Liver (tissue), 9 donors: Measurements from ENCODE around the gene TBCCD1. TPM values are rescaled to one million over a fixed set of nuclear protein-coding genes. Genes with fewer than 3 reads are reported as not detected.

Source experiments
- DNase-seq: peaks from one replicate; pipeline ENCODE4 v3.0.0-alpha.2; 2017; ENCODE audit warnings: low spot score
- H3K27ac ChIP-seq, 2 donors: one replicate each; pipeline ENCODE4 v1.7.0; 2013; ENCODE audit warnings: inconsistent platforms in 2 of 2, low read length in 2 of 2, control low read depth in 1 of 2, low read depth in 1 of 2, mild to moderate bottlenecking in 1 of 2
- H3K27me3 ChIP-seq, 4 donors: one replicate each; pipeline versions ENCODE4 v1.6.1 to v1.7.0; 2013; ENCODE audit warnings: low read length in 3 of 4, inconsistent platforms in 1 of 4, mild to moderate bottlenecking in 1 of 4, moderate library complexity in 1 of 4; ENCODE audit not compliant: control insufficient read depth in 4 of 4, insufficient read depth in 4 of 4
- H3K36me3 ChIP-seq, 4 donors: one replicate each; pipeline versions ENCODE4 v1.6.1 to v1.7.0; 2013; ENCODE audit warnings: low read length in 3 of 4, mild to moderate bottlenecking in 3 of 4, low read depth in 1 of 4, moderate library complexity in 1 of 4; ENCODE audit not compliant: control insufficient read depth in 4 of 4, insufficient read depth in 3 of 4
- H3K4me1 ChIP-seq, 4 donors: one replicate each; pipeline versions ENCODE4 v1.6.1 to v1.7.0; 2013; ENCODE audit warnings: low read length in 3 of 4, mild to moderate bottlenecking in 3 of 4, moderate library complexity in 1 of 4; ENCODE audit not compliant: control insufficient read depth in 4 of 4, insufficient read depth in 4 of 4
- H3K4me3 ChIP-seq, 3 donors: one replicate each; pipeline versions ENCODE4 v1.6.1 to v1.7.0; 2013; ENCODE audit warnings: low read length in 3 of 3, control low read depth in 1 of 3, low read depth in 1 of 3, mild to moderate bottlenecking in 1 of 3
- H3K9ac ChIP-seq, 2 donors: one replicate each; pipeline ENCODE4 v1.7.0; 2013; ENCODE audit warnings: low read length in 2 of 2, mild to moderate bottlenecking in 2 of 2, moderate library complexity in 2 of 2, control low read depth in 1 of 2, low read depth in 1 of 2
- H3K9me3 ChIP-seq, 4 donors: one replicate each; pipeline versions ENCODE4 v1.6.1 to v1.7.0; 2013; ENCODE audit warnings: low read length in 3 of 4; ENCODE audit not compliant: control insufficient read depth in 4 of 4
- EGR1 ChIP-seq, 2 donors: IDR thresholded peaks; 2 replicates each; pipeline ENCODE4 v1.6.1; 2016 to 2018; ENCODE audit warnings: antibody characterized with exemption in 2 of 2, low read depth in 2 of 2
- FOXA1 ChIP-seq: IDR thresholded peaks from 2 replicates; pipeline ENCODE4 v1.6.1; 2016; ENCODE audit warnings: antibody characterized with exemption
- FOXA2 ChIP-seq: IDR thresholded peaks from 2 replicates; pipeline ENCODE4 v1.6.1; 2016; ENCODE audit warnings: antibody characterized with exemption
- GABPA ChIP-seq, 2 donors: IDR thresholded peaks in 1 of 2; conservative IDR thresholded peaks in 1 of 2; 2 replicates each; pipeline ENCODE4 v1.6.1; 2016; ENCODE audit warnings: antibody characterized with exemption in 2 of 2, mild to moderate bottlenecking in 1 of 2, moderate library complexity in 1 of 2
- HNF4A ChIP-seq, 2 donors: conservative IDR thresholded peaks; 2 replicates each; pipeline ENCODE4 v1.6.1; 2016; ENCODE audit warnings: antibody characterized with exemption in 2 of 2, mild to moderate bottlenecking in 2 of 2
- HNF4G ChIP-seq: IDR thresholded peaks from 2 replicates; pipeline ENCODE4 v1.6.1; 2016; ENCODE audit warnings: antibody characterized with exemption
- JUND ChIP-seq, 2 donors: IDR thresholded peaks; 2 replicates each; pipeline ENCODE4 v1.6.1; 2016; ENCODE audit warnings: antibody characterized with exemption in 2 of 2
- NR2F2 ChIP-seq: IDR thresholded peaks from 2 replicates; pipeline ENCODE4 v1.6.1; 2016; ENCODE audit warnings: antibody characterized with exemption
- RAD21 ChIP-seq, 2 donors: IDR thresholded peaks; 2 replicates each; pipeline ENCODE4 v1.6.1; 2016; ENCODE audit warnings: antibody characterized with exemption in 2 of 2, mild to moderate bottlenecking in 2 of 2
- RXRA ChIP-seq, 2 donors: IDR thresholded peaks; 2 replicates each; pipeline ENCODE4 v1.6.1; 2017 to 2018; ENCODE audit warnings: antibody characterized with exemption in 2 of 2, mild to moderate bottlenecking in 1 of 2
- SP1 ChIP-seq: IDR thresholded peaks from 2 replicates; pipeline ENCODE4 v1.6.1; 2018; ENCODE audit warnings: antibody characterized with exemption, mild to moderate bottlenecking
- TAF1 ChIP-seq: conservative IDR thresholded peaks from 2 replicates; pipeline ENCODE4 v1.6.1; 2016; ENCODE audit warnings: antibody characterized with exemption, mild to moderate bottlenecking
- YY1 ChIP-seq: IDR thresholded peaks from 2 replicates; pipeline ENCODE4 v1.6.1; 2016; ENCODE audit warnings: antibody characterized with exemption, mild to moderate bottlenecking
- WGBS: extraction: QIAGEN DNeasy Blood & Tissue Kit; methylation state at CpG from one replicate; pipeline ENCODE4 v1.1.7; 2013; 5-methylcytosine and 5-hydroxymethylcytosine counted together
- polyA plus RNA-seq, 2 donors: library from polyadenylated mRNA; stranded (reverse) in 1 of 2; unstranded in 1 of 2; fragments of 200-250 nt in 1 of 2; fragments of >200 nt in 1 of 2; fragmentation: Nextera tagmentation in 1 of 2; extraction: Ambion mirVana in 1 of 2; gene quantifications; one replicate each; pipeline versions ENCODE4 v1.2.1 to v1.2.3, GENCODE V29; 2013 to 2015
- total RNA-seq, 2 donors: library from RNA; depleted of rRNA; stranded (reverse); fragments of >200 nt; gene quantifications; one replicate each; pipeline ENCODE4 v1.2.3, GENCODE V29; 2014
- TF ChIP-seq, protein P1 (sequence below): fragments of 150-350 bp; IDR thresholded peaks from 2 replicates; pipeline ENCODE4 v1.5.1; 2017; ENCODE audit warnings: improper control_type of control experiment, low read depth, low read length; ENCODE audit not compliant: missing input control
- TF ChIP-seq, protein P2 (sequence below): IDR thresholded peaks from 2 replicates; pipeline ENCODE4 v1.6.1; 2016; ENCODE audit warnings: antibody characterized with exemption
- TF ChIP-seq, protein P3 (sequence below): IDR thresholded peaks from 2 replicates; pipeline ENCODE4 v1.6.1; 2016; ENCODE audit warnings: antibody characterized with exemption
- TF ChIP-seq, protein P4 (sequence below): IDR thresholded peaks from 2 replicates; pipeline ENCODE4 v1.6.1; 2016; ENCODE audit warnings: antibody characterized with exemption
- TF ChIP-seq, protein P5 (sequence below): IDR thresholded peaks from 2 replicates; pipeline ENCODE4 v1.6.1; 2016; ENCODE audit warnings: antibody characterized with exemption, mild to moderate bottlenecking
- donor health status: healthy.
- donor health status: healthy.
- donor health status: healthy.
- donor health status: healthy.
- donor health status: healthy.

The TBCCD1 gene
- total and polyA plus RNA-seq, 4 donors, result 4.9 to 16.2 (median 10.6) TPM

DNA sequence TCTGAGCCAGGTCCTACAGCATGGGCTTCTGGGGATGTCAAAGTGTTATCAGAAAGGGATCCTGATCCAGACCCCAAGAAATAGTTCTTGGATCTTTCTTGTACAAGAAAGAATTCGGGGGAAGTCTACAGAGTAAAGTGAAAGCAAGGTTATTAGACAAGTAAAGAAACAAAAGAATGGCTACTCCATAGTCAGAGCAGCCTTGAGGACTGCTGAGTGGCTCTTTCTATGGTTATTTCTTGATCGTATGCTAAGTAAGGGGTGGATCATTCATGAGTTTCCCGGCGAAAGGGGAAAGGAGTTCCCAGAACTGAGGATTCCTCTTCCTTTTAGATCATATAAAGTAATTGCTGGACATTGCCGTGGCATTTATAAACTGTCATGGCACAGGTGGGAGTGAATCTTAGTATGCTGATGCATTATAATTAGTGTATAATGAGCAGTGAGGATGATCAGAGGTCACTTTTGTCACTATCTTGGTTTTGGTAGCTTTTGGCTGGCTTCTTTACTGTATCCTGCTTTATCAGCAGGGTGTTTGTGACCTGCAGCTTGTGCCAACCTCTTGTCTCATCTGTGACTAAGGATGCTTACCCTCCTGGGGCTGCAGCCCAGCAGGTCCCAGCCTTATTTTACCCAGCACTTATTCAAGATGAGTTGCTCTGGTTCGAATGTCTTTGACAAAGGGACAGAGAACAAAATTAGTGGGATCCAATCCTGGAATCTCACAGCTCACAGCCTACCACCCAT, 64.0 kb downstream of the TBCCD1 start:
- H3K4me3 ChIP-seq, result no peak overlapping the region
- TF ChIP-seq NR2F2, result no peak
- no peak for TF ChIP-seq FOXA1
- TF ChIP-seq, protein P1, sequence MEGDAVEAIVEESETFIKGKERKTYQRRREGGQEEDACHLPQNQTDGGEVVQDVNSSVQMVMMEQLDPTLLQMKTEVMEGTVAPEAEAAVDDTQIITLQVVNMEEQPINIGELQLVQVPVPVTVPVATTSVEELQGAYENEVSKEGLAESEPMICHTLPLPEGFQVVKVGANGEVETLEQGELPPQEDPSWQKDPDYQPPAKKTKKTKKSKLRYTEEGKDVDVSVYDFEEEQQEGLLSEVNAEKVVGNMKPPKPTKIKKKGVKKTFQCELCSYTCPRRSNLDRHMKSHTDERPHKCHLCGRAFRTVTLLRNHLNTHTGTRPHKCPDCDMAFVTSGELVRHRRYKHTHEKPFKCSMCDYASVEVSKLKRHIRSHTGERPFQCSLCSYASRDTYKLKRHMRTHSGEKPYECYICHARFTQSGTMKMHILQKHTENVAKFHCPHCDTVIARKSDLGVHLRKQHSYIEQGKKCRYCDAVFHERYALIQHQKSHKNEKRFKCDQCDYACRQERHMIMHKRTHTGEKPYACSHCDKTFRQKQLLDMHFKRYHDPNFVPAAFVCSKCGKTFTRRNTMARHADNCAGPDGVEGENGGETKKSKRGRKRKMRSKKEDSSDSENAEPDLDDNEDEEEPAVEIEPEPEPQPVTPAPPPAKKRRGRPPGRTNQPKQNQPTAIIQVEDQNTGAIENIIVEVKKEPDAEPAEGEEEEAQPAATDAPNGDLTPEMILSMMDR, result no peak
- no peak for TF ChIP-seq HNF4A (conservative IDR thresholded peaks at IDR 0.05)
- no peak for TF ChIP-seq FOXA2
- TF ChIP-seq GABPA (IDR thresholded peaks at IDR 0.05 in 1 of 2, conservative IDR thresholded peaks at IDR 0.05 in 1 of 2), result no peak
- no peak for TF ChIP-seq YY1
- TF ChIP-seq RAD21 (IDR thresholded peaks at IDR 0.05), result no peak
- no peak for TF ChIP-seq JUND (IDR thresholded peaks at IDR 0.05)
- no peak for TF ChIP-seq HNF4G
- TF ChIP-seq EGR1 (IDR thresholded peaks at IDR 0.05; ENCODE audit: low read depth in 2 of 2), result no peak
- no peak for TF ChIP-seq RXRA (IDR thresholded peaks at IDR 0.05)
- TF ChIP-seq, protein P2, sequence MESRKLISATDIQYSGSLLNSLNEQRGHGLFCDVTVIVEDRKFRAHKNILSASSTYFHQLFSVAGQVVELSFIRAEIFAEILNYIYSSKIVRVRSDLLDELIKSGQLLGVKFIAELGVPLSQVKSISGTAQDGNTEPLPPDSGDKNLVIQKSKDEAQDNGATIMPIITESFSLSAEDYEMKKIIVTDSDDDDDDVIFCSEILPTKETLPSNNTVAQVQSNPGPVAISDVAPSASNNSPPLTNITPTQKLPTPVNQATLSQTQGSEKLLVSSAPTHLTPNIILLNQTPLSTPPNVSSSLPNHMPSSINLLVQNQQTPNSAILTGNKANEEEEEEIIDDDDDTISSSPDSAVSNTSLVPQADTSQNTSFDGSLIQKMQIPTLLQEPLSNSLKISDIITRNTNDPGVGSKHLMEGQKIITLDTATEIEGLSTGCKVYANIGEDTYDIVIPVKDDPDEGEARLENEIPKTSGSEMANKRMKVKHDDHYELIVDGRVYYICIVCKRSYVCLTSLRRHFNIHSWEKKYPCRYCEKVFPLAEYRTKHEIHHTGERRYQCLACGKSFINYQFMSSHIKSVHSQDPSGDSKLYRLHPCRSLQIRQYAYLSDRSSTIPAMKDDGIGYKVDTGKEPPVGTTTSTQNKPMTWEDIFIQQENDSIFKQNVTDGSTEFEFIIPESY, result no peak
- TF ChIP-seq, protein P3, sequence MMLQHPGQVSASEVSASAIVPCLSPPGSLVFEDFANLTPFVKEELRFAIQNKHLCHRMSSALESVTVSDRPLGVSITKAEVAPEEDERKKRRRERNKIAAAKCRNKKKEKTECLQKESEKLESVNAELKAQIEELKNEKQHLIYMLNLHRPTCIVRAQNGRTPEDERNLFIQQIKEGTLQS, result no peak
- no peak for TF ChIP-seq SP1
- TF ChIP-seq, protein P4, sequence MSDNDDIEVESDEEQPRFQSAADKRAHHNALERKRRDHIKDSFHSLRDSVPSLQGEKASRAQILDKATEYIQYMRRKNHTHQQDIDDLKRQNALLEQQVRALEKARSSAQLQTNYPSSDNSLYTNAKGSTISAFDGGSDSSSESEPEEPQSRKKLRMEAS, result no peak
- TF ChIP-seq TAF1, result no peak
- TF ChIP-seq, protein P5, sequence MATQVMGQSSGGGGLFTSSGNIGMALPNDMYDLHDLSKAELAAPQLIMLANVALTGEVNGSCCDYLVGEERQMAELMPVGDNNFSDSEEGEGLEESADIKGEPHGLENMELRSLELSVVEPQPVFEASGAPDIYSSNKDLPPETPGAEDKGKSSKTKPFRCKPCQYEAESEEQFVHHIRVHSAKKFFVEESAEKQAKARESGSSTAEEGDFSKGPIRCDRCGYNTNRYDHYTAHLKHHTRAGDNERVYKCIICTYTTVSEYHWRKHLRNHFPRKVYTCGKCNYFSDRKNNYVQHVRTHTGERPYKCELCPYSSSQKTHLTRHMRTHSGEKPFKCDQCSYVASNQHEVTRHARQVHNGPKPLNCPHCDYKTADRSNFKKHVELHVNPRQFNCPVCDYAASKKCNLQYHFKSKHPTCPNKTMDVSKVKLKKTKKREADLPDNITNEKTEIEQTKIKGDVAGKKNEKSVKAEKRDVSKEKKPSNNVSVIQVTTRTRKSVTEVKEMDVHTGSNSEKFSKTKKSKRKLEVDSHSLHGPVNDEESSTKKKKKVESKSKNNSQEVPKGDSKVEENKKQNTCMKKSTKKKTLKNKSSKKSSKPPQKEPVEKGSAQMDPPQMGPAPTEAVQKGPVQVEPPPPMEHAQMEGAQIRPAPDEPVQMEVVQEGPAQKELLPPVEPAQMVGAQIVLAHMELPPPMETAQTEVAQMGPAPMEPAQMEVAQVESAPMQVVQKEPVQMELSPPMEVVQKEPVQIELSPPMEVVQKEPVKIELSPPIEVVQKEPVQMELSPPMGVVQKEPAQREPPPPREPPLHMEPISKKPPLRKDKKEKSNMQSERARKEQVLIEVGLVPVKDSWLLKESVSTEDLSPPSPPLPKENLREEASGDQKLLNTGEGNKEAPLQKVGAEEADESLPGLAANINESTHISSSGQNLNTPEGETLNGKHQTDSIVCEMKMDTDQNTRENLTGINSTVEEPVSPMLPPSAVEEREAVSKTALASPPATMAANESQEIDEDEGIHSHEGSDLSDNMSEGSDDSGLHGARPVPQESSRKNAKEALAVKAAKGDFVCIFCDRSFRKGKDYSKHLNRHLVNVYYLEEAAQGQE, result no peak
- no peak overlapping the region for H3K27ac ChIP-seq
- WGBS, result 63% methylated on average over 6 of the region's 6 CpGs
- no peaks in the 10 kb centered on the region for H3K9me3 ChIP-seq
- no peak for DNase-seq
- H3K36me3 ChIP-seq, result no peaks in the 10 kb centered on the region
- no peaks in the 10 kb centered on the region for H3K4me1 ChIP-seq
- no peaks in the 10 kb centered on the region for H3K27me3 ChIP-seq
- no peak overlapping the region for H3K9ac ChIP-seq
